ENCODE data around the gene ISCA2. TPM values are rescaled to one million over a fixed set of nuclear protein-coding genes. Genes with fewer than 3 reads are reported as not detected.

Gene ISCA2
- total RNA-seq, 1 experiment from 2014 or later = 26.9 TPM

DNA sequence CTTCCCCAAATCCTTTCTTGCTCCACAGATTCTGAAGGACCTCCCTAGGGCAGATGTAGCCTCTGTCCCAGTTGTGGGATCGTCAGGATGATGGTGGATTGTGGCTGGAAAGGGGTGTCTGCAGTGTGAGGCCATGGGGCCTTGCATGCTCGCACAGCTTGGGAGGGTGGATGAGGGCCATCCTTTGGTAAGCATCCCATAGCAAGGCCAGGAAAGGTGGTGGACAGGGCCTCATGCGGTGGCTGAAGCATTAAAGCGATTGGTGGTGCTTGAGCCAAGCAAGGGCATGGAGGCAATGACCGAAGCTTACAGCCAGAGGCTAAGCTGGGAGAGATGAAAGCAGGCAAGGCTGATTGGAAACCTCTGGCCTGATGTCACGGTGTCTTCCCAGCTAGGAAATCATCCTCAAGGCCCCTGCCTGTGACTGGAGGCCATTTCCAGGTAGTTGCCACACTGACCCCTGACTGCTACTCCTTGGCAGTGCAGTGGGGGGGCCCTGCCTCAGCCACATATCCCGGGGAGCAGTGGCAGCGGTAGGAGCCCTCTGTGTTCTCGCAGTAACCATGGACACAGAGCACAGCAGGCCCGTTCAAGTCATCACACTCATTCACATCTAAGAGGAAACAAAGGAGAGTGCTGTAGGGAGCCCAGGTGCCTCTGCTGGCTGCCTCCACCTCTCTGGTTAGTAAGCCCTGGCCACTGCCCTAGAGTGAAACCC is 7.0 kb downstream of the ISCA2 start:
- intact Hi-C loops (cut with micrococcal nuclease; ENCODE audit: unreplicated experiment) = no loop called here
- Mint-ChIP-seq H3K4me1 (ENCODE audit: low read depth, unreplicated experiment) (peaks cover 2% of the 10 kb centered on the region), H3K36me3 (ENCODE audit: insufficient read depth, unreplicated experiment) (peaks cover 6% of the 10 kb centered on the region), H3K4me3 (ENCODE audit: low read depth, unreplicated experiment) (no peak overlapping the region), H3K27ac (ENCODE audit: unreplicated experiment) (no peak overlapping the region), H3K27me3 (ENCODE audit: unreplicated experiment) (no peaks in the 10 kb centered on the region), H3K9me3 (ENCODE audit: low read depth, unreplicated experiment) (no peaks in the 10 kb centered on the region)
- CTCF ChIA-PET = no interaction called here
- TF ChIP-seq, protein P1, sequence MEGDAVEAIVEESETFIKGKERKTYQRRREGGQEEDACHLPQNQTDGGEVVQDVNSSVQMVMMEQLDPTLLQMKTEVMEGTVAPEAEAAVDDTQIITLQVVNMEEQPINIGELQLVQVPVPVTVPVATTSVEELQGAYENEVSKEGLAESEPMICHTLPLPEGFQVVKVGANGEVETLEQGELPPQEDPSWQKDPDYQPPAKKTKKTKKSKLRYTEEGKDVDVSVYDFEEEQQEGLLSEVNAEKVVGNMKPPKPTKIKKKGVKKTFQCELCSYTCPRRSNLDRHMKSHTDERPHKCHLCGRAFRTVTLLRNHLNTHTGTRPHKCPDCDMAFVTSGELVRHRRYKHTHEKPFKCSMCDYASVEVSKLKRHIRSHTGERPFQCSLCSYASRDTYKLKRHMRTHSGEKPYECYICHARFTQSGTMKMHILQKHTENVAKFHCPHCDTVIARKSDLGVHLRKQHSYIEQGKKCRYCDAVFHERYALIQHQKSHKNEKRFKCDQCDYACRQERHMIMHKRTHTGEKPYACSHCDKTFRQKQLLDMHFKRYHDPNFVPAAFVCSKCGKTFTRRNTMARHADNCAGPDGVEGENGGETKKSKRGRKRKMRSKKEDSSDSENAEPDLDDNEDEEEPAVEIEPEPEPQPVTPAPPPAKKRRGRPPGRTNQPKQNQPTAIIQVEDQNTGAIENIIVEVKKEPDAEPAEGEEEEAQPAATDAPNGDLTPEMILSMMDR (IDR thresholded peaks at IDR 0.05; ENCODE audit: unreplicated experiment) = no peak
- DNase-seq = no peak
- BruUV-seq (replicated peaks) = no TSS peak

GRCh38 chr14:74501135-74501614 is 7.6 kb downstream of the ISCA2 start:
- CTCF ChIA-PET = no interaction called here
- Mint-ChIP-seq H3K9me3 (ENCODE audit: low read depth, unreplicated experiment) (no peaks in the 10 kb centered on the region), H3K27ac (ENCODE audit: unreplicated experiment) (no peak overlapping the region), H3K4me1 (ENCODE audit: low read depth, unreplicated experiment) (no peaks in the 10 kb centered on the region), H3K36me3 (ENCODE audit: insufficient read depth, unreplicated experiment) (peaks cover 6% of the 10 kb centered on the region), H3K4me3 (ENCODE audit: low read depth, unreplicated experiment) (no peak overlapping the region), H3K27me3 (ENCODE audit: unreplicated experiment) (no peaks in the 10 kb centered on the region)
- intact Hi-C loops (cut with micrococcal nuclease; ENCODE audit: unreplicated experiment) = no loop called here
- BruUV-seq (replicated peaks) = no TSS peak
- TF ChIP-seq, protein P1 (IDR thresholded peaks at IDR 0.05; ENCODE audit: unreplicated experiment) = no peak
- DNase-seq = peak; percentile 36

DNA sequence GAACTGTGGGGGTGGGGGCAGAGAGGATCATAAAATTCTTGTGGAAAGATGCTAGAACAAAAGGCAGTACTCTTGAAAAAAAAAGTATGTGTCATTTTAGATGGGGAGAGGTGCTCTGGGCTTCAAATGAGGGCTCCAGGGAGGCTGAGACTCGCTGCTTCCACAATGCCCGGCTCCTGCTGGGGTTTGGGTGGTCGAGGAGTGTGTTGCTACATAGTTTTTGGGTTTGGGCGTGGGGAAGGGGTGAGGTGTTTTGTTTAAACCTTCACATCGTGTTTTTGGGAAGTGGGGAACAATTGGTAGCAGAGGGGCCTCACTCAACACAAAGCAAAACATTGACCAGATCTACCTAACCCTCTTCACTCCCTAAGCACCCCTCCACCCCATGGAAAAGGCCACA is 8.1 kb downstream of the ISCA2 start:
- no peak overlapping the region for H3K27ac Mint-ChIP-seq (ENCODE audit: unreplicated experiment)
- H3K9me3 Mint-ChIP-seq (ENCODE audit: low read depth, unreplicated experiment) = no peaks in the 10 kb centered on the region
- H3K36me3 Mint-ChIP-seq (ENCODE audit: insufficient read depth, unreplicated experiment) = peaks cover 6% of the 10 kb centered on the region
- H3K27me3 Mint-ChIP-seq (ENCODE audit: unreplicated experiment) = peaks cover 3% of the 10 kb centered on the region
- intact Hi-C loops (cut with micrococcal nuclease; ENCODE audit: unreplicated experiment) = no loop called here
- TF ChIP-seq, protein P1 (IDR thresholded peaks at IDR 0.05; ENCODE audit: unreplicated experiment) = no peak
- DNase-seq = no peak
- no peak overlapping the region for H3K4me3 Mint-ChIP-seq (ENCODE audit: low read depth, unreplicated experiment)
- CTCF ChIA-PET = interaction anchor here (1.2 to 1.9 kb wide), 3 partner anchors 10 to 73 kb away, joined by 3 to 5 read pairs (median 4); no protein-coding TSS in a partner anchor
- H3K4me1 Mint-ChIP-seq (ENCODE audit: low read depth, unreplicated experiment) = no peaks in the 10 kb centered on the region
- no TSS peak for BruUV-seq (replicated peaks)

DNA sequence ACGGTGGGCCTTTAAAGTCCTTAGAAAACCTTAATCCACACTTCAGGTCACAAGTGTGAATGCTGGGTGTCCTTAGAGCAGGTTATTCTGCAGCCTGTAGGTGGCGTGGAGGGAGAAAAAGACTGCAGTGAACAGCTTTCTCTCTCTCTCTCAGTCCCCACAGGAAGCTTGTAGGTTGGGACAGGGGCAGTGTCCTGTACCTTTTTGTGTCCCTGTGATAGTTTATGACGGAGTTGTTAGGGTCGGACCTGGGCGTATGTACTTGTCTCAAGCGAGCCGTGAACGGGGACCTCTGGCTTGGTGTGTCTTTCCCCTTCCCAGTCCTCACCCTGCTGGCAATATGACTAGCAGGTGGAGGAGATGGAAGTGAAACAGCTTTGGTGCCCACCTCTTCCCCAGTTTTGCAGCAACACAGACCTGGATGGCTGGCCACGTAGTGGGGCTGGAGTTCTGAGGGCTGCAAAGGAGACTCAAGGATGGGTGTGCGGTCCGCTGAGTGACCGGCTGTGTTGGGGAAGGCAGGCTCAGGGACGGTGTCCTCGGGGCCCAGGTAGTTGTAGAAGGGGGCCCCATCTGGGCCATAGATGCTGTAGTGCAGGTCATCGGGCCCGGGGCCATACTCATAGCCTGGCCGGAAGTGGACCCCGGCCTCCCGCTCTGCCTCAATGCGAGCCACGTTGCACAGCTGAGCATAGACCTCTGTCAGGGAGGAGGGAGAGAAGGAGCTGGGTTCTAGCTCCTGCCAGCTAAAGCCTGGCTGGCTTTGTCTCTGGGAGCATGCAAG is 8.9 kb downstream of the ISCA2 start:
- CTCF ChIA-PET = interaction anchor here (0.7 to 3.0 kb wide), 6 partner anchors 9 to 72 kb away, joined by 3 to 15 read pairs (median 4); partner anchors contain the start of genes ISCA2 and NPC2
- H3K27ac Mint-ChIP-seq (ENCODE audit: unreplicated experiment) = no peak overlapping the region
- intact Hi-C loops (cut with micrococcal nuclease; ENCODE audit: unreplicated experiment) = no loop called here
- DNase-seq = peak; percentile 46
- TF ChIP-seq, protein P1 (IDR thresholded peaks at IDR 0.05; ENCODE audit: unreplicated experiment) = peak; percentile 15
- H3K27me3 Mint-ChIP-seq (ENCODE audit: unreplicated experiment) = peaks cover 10% of the 10 kb centered on the region
- no peaks in the 10 kb centered on the region for H3K4me1 Mint-ChIP-seq (ENCODE audit: low read depth, unreplicated experiment)
- no peak overlapping the region for H3K4me3 Mint-ChIP-seq (ENCODE audit: low read depth, unreplicated experiment)
- no peaks in the 10 kb centered on the region for H3K9me3 Mint-ChIP-seq (ENCODE audit: low read depth, unreplicated experiment)
- peaks cover 6% of the 10 kb centered on the region for H3K36me3 Mint-ChIP-seq (ENCODE audit: insufficient read depth, unreplicated experiment)
- no TSS peak for BruUV-seq (replicated peaks)

Measured in Calu3 (cell line).